Nephron (organoid): ENCODE results near the gene GSG1L2.

Experiments used
- H3K27ac Mint-ChIP-seq, 3 experiments: 2 replicates each; pipeline ENCODE4 v1.8.0; 2020; ENCODE audit warnings: mixed read lengths in 3 of 3, mild to moderate bottlenecking in 2 of 3, moderate library complexity in 1 of 3
- H3K27me3 Mint-ChIP-seq: 2 replicates; pipeline ENCODE4 v1.8.0; 2021; ENCODE audit warnings: low read depth, mild to moderate bottlenecking, moderate library complexity, mixed read lengths
- H3K36me3 Mint-ChIP-seq: 2 replicates; pipeline ENCODE4 v1.8.0; 2020; ENCODE audit warnings: low read depth, mixed read lengths
- H3K4me1 Mint-ChIP-seq: 2 replicates; pipeline ENCODE4 v1.8.0; 2020; ENCODE audit warnings: mixed read lengths
- H3K4me3 Mint-ChIP-seq, 3 experiments: 2 replicates each; pipeline ENCODE4 v1.8.0; 2020; ENCODE audit warnings: mild to moderate bottlenecking in 3 of 3, mixed read lengths in 3 of 3, moderate library complexity in 2 of 3
- H3K9me3 Mint-ChIP-seq: 2 replicates; pipeline ENCODE4 v1.8.0; 2020; ENCODE audit warnings: mixed read lengths
- CTCF ChIP-seq, 3 experiments: fragments of 200-600 bp; sonication (generic); IDR thresholded peaks; one replicate each; pipeline ENCODE4 v1.5.0; 2021; ENCODE audit warnings: antibody characterized with exemption in 3 of 3; ENCODE audit not compliant: unreplicated experiment in 3 of 3

Gene GSG1L2

GRCh38 chr17:9771465-9771864, 50.4 kb downstream of the GSG1L2 start:
- no peaks in the 10 kb centered on the region for H3K36me3 Mint-ChIP-seq
- peaks cover 4% of the 10 kb centered on the region for H3K9me3 Mint-ChIP-seq
- no peaks in the 10 kb centered on the region for H3K4me1 Mint-ChIP-seq
- H3K27me3 Mint-ChIP-seq, result peaks cover 17% of the 10 kb centered on the region
- TF ChIP-seq CTCF (IDR thresholded peaks at IDR 0.05; ENCODE audit: unreplicated experiment in 3 of 3), result no peak
- no peak overlapping the region for H3K4me3 Mint-ChIP-seq
- H3K27ac Mint-ChIP-seq, result no peak overlapping the region

GRCh38 chr17:9769036-9769695, 52.7 kb downstream of the GSG1L2 start:
- H3K27ac Mint-ChIP-seq, result no peak overlapping the region
- no peaks in the 10 kb centered on the region for H3K36me3 Mint-ChIP-seq
- H3K27me3 Mint-ChIP-seq, result peaks cover 20% of the 10 kb centered on the region
- no peaks in the 10 kb centered on the region for H3K4me1 Mint-ChIP-seq
- H3K4me3 Mint-ChIP-seq, result no peak overlapping the region
- no peak for TF ChIP-seq CTCF (IDR thresholded peaks at IDR 0.05; ENCODE audit: unreplicated experiment in 3 of 3)
- H3K9me3 Mint-ChIP-seq, result no peaks in the 10 kb centered on the region

- Mint-ChIP-seq H3K4me1 (peaks cover 5% of the 10 kb centered on the region), H3K36me3 (no peaks in the 10 kb centered on the region), H3K27me3 (peaks cover 20% of the 10 kb centered on the region), H3K27ac (no peak overlapping the region), H3K9me3 (no peaks in the 10 kb centered on the region), H3K4me3 (no peak overlapping the region)
- TF ChIP-seq CTCF (IDR thresholded peaks at IDR 0.05; ENCODE audit: unreplicated experiment in 3 of 3), result peak; percentile 60 to 66 (median 65)
Measured at GRCh38 chr17:9768381-9768934, 53.4 kb downstream of the GSG1L2 start.

- Mint-ChIP-seq H3K4me1 (peaks cover 5% of the 10 kb centered on the region), H3K36me3 (no peaks in the 10 kb centered on the region), H3K27ac (no peak overlapping the region), H3K4me3 (no peak overlapping the region), H3K9me3 (no peaks in the 10 kb centered on the region), H3K27me3 (peaks cover 16% of the 10 kb centered on the region)
- TF ChIP-seq CTCF (IDR thresholded peaks at IDR 0.05; ENCODE audit: unreplicated experiment in 3 of 3), result no peak
Measured at GRCh38 chr17:9767432-9767991, 54.4 kb downstream of the GSG1L2 start.

- Mint-ChIP-seq H3K36me3 (no peaks in the 10 kb centered on the region), H3K4me3 (no peak overlapping the region), H3K9me3 (no peaks in the 10 kb centered on the region), H3K4me1 (peaks cover 5% of the 10 kb centered on the region), H3K27ac (no peak overlapping the region), H3K27me3 (peaks cover 16% of the 10 kb centered on the region)
- TF ChIP-seq CTCF (IDR thresholded peaks at IDR 0.05; ENCODE audit: unreplicated experiment in 3 of 3), result no peak
Measured at GRCh38 chr17:9766970-9767369, 54.9 kb downstream of the GSG1L2 start.

- Mint-ChIP-seq H3K27ac (peak overlapping the region in 1 of 3 experiments; percentile 4), H3K4me1 (peaks cover 5% of the 10 kb centered on the region), H3K36me3 (no peaks in the 10 kb centered on the region), H3K27me3 (peaks cover 13% of the 10 kb centered on the region), H3K9me3 (no peaks in the 10 kb centered on the region), H3K4me3 (no peak overlapping the region)
- no peak for TF ChIP-seq CTCF (IDR thresholded peaks at IDR 0.05; ENCODE audit: unreplicated experiment in 3 of 3)
Measured at GRCh38 chr17:9765322-9765721, 56.6 kb downstream of the GSG1L2 start.
